GM23248 (cell line): ENCODE data around the gene PKP3. TPM values are rescaled to one million over a fixed set of nuclear protein-coding genes. Genes with fewer than 3 reads are reported as not detected.
"Not testable (repeated sequence)": the region's sequence is repeated elsewhere in the genome, so short reads cannot be mapped to it uniquely, and the experiment has no call there.

Source experiments
- DNase-seq: peaks from one replicate; pipeline ENCODE4 v3.0.0-alpha.2; 2015
- H2AFZ ChIP-seq: fragments of 200-600 bp; sonication (generic); 2 replicates; pipeline ENCODE4 v1.6.1; 2016; ENCODE audit warnings: antibody characterized with exemption
- H3F3A ChIP-seq: fragments of 200-600 bp; sonication (generic); 2 replicates; pipeline ENCODE4 v1.6.1; 2016; ENCODE audit warnings: mild to moderate bottlenecking, antibody characterized with exemption, mixed run types; ENCODE audit not compliant: insufficient read depth
- H3K27ac ChIP-seq: fragments of 200-600 bp; sonication (generic); 2 replicates; pipeline ENCODE4 v1.5.1; 2016; ENCODE audit warnings: mild to moderate bottlenecking
- H3K27me3 ChIP-seq: fragments of 200-600 bp; sonication (generic); replicated peaks from 2 replicates; pipeline ENCODE4 v1.6.1; 2016; ENCODE audit warnings: mild to moderate bottlenecking; ENCODE audit not compliant: insufficient read depth
- H3K36me3 ChIP-seq: fragments of 200-600 bp; sonication (generic); 2 replicates; pipeline ENCODE4 v1.6.1; 2016; ENCODE audit warnings: low read depth, mild to moderate bottlenecking
- H3K4me1 ChIP-seq: fragments of 200-600 bp; sonication (generic); 2 replicates; pipeline ENCODE4 v1.6.1; 2016; ENCODE audit warnings: mild to moderate bottlenecking; ENCODE audit not compliant: insufficient read depth
- H3K4me2 ChIP-seq: fragments of 200-600 bp; sonication (generic); one replicate; pipeline ENCODE4 v1.6.1; 2016; ENCODE audit warnings: mild to moderate bottlenecking; ENCODE audit not compliant: unreplicated experiment
- H3K4me3 ChIP-seq: fragments of 200-600 bp; sonication (generic); 2 replicates; pipeline ENCODE4 v1.5.1; 2016; ENCODE audit warnings: mild to moderate bottlenecking
- H3K79me2 ChIP-seq: fragments of 200-600 bp; sonication (generic); 2 replicates; pipeline ENCODE4 v1.6.1; 2016; ENCODE audit warnings: mild to moderate bottlenecking; ENCODE audit not compliant: insufficient read depth
- H3K9ac ChIP-seq: fragments of 200-600 bp; sonication (generic); 2 replicates; pipeline ENCODE4 v1.6.1; 2016; ENCODE audit warnings: mild to moderate bottlenecking
- H3K9me2 ChIP-seq: fragments of 200-600 bp; sonication (generic); 2 replicates; pipeline ENCODE4 v1.6.1; 2016; ENCODE audit warnings: mixed run types, mild to moderate bottlenecking, moderate library complexity; ENCODE audit not compliant: insufficient read depth
- H3K9me3 ChIP-seq: fragments of 200-600 bp; sonication (generic); one replicate; pipeline ENCODE4 v1.6.1; 2017; ENCODE audit warnings: low read depth
- H4K20me1 ChIP-seq: fragments of 200-600 bp; sonication (generic); 2 replicates; pipeline ENCODE4 v1.6.0; 2016; ENCODE audit not compliant: insufficient read depth
- EZH2 ChIP-seq: fragments of 200-600 bp; sonication (generic); IDR thresholded peaks from 2 replicates; pipeline ENCODE4 v1.6.1; 2018; ENCODE audit warnings: antibody characterized with exemption, mild to moderate bottlenecking; ENCODE audit not compliant: insufficient read depth, poor library complexity, severe bottlenecking
- EZH2phosphoT487 ChIP-seq: fragments of 200-600 bp; sonication (generic); IDR thresholded peaks from 2 replicates; pipeline ENCODE4 v1.6.1; 2018; ENCODE audit warnings: antibody characterized with exemption, moderate library complexity, mild to moderate bottlenecking, low read depth; ENCODE audit not compliant: insufficient read depth
- whole genome bisulfite sequencing, 2 experiments: methylation state at CpG; one replicate each; pipeline ENCODE4 v1.1.6; 2015 to 2017; ENCODE audit warnings: low lambda C conversion rate in 2 of 2, low coverage in 1 of 2; ENCODE audit errors: missing lambda C conversion rate in 2 of 2; 5-methylcytosine and 5-hydroxymethylcytosine counted together
- in situ Hi-C: fragments of 300-500 bp; cut with MboI; formaldehyde crosslinking; loops from 2 replicates; pipeline ENCODE4 v1.15.0; 2020
- polyA plus RNA-seq: library from polyadenylated mRNA; unstranded; fragments of >200 nt; fragmentation: Nextera tagmentation; extraction: Ambion mirVana; gene quantifications from 2 replicates; pipeline ENCODE4 v1.2.1, GENCODE V29; 2016
- total RNA-seq: library from RNA; depleted of rRNA; stranded (reverse); fragments of >200 nt; shearing (Covaris generic); gene quantifications from 2 replicates; pipeline ENCODE4 v1.2.3, GENCODE V29; 2014

PKP3 gene
- total and polyA plus RNA-seq, 2 experiments from 2014 or later: 1.2 to 2.2 TPM

GRCh38 chr11:409600-410483 lies 15.8 kb downstream of the PKP3 start:
- no peak overlapping the region for H3K4me2 ChIP-seq
- no peak overlapping the region for H2AFZ ChIP-seq
- H3K27me3 ChIP-seq: no peaks in the 10 kb centered on the region
- H3K9me2 ChIP-seq: no peaks in the 10 kb centered on the region
- H3K27ac ChIP-seq: no peak overlapping the region
- WGBS, 2 experiments: 61 to 62% methylated on average over 16 to 18 of the region's 18 CpGs
- H3K36me3 ChIP-seq: no peaks in the 10 kb centered on the region
- DNase-seq: no peak
- H3K79me2 ChIP-seq: no peaks in the 10 kb centered on the region
- no peaks in the 10 kb centered on the region for H3F3A ChIP-seq
- no peak overlapping the region for H3K4me3 ChIP-seq
- no peak overlapping the region for H3K9ac ChIP-seq
- H4K20me1 ChIP-seq: no peaks in the 10 kb centered on the region
- TF ChIP-seq EZH2: no peak
- no peak for TF ChIP-seq EZH2phosphoT487
- no peaks in the 10 kb centered on the region for H3K4me1 ChIP-seq
- no peaks in the 10 kb centered on the region for H3K9me3 ChIP-seq
- in situ Hi-C loops: no loop called here

- H3K4me1 ChIP-seq, H2AFZ ChIP-seq, H3K4me2 ChIP-seq, in situ Hi-C loops, H3K79me2 ChIP-seq, H4K20me1 ChIP-seq, H3K4me3 ChIP-seq, DNase-seq, H3K9me2 ChIP-seq, H3F3A ChIP-seq, H3K9me3 ChIP-seq, H3K27me3 ChIP-seq, H3K36me3 ChIP-seq, H3K27ac ChIP-seq, H3K9ac ChIP-seq: not testable (repeated sequence)
- WGBS, 2 experiments: 74% methylated on average over 13 of the region's 13 CpGs; no CpG with 5 or more reads in 1 of the 2 experiments
These were observed 16.7 kb downstream of the PKP3 start for GRCh38 chr11:410711-411110.

GRCh38 chr11:411520-411919 lies 17.5 kb downstream of the PKP3 start:
- H3K36me3 ChIP-seq, H3K9me3 ChIP-seq, H3F3A ChIP-seq, H3K27ac ChIP-seq, DNase-seq, H3K4me2 ChIP-seq, H2AFZ ChIP-seq, H3K9me2 ChIP-seq, H3K4me1 ChIP-seq, H3K9ac ChIP-seq, H3K27me3 ChIP-seq, H3K79me2 ChIP-seq, H3K4me3 ChIP-seq, in situ Hi-C loops, H4K20me1 ChIP-seq: not testable (repeated sequence)
- WGBS, 2 experiments: 71 to 77% methylated on average over 5 to 10 of the region's 11 CpGs

GRCh38 chr11:412641-413119 lies 18.7 kb downstream of the PKP3 start:
- 72% methylated on average over 11 to 12 of the region's 15 CpGs for WGBS, 2 experiments
- no peaks in the 10 kb centered on the region for H3K9me2 ChIP-seq
- DNase-seq: no peak
- in situ Hi-C loops: no loop called here
- peaks cover 3% of the 10 kb centered on the region; the same call in 1 of the 2 replicates for H3K27me3 ChIP-seq
- H3K9me3 ChIP-seq: no peaks in the 10 kb centered on the region
- no peaks in the 10 kb centered on the region for H4K20me1 ChIP-seq
- no peak overlapping the region for H3K27ac ChIP-seq
- no peaks in the 10 kb centered on the region for H3K79me2 ChIP-seq
- no peaks in the 10 kb centered on the region for H3F3A ChIP-seq
- peaks cover 4% of the 10 kb centered on the region; the same call in 1 of the 2 replicates for H3K4me1 ChIP-seq
- no peak overlapping the region for H2AFZ ChIP-seq
- H3K4me3 ChIP-seq: no peak overlapping the region
- TF ChIP-seq EZH2phosphoT487 (no peak), EZH2 (no peak)
- H3K4me2 ChIP-seq: no peak overlapping the region
- H3K36me3 ChIP-seq: no peaks in the 10 kb centered on the region
- H3K9ac ChIP-seq: no peak overlapping the region
